ENCODE measurements around the gene KLHL11. TPM values are rescaled to one million over a fixed set of nuclear protein-coding genes. Genes with fewer than 3 reads are reported as not detected.

Gene KLHL11
- total RNA-seq, 1 experiment from 2014 or later: 16.8 TPM

DNA sequence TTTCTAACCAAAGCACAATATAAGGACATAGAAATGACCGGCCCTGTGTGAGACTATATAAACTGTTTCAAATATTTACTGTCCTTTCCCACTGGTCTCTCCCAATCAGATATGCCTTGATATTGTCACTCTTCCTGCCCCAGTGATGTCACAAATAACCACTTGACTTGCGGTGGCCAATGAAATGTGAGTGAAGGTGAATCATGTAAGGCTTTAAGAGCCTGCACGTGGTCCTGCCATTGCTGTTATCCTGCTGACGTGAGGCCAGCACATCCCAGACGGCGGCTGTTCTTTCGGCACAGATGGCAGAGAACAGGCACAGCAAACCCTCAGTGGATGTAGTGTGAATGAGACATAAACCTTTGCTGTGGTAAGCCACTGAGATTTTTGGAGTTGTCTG, 5.4 kb upstream of the KLHL11 start:
- H4K5ac ChIP-seq (ENCODE audit: insufficient read length, low read depth, low read length): no peak overlapping the region
- no peak overlapping the region for H2BK12ac ChIP-seq (ENCODE audit: insufficient read length, low read depth, low read length)
- no peak for TF ChIP-seq CTCF (conservative IDR thresholded peaks at IDR 0.05)
- H3K9me3 Mint-ChIP-seq: no peaks in the 10 kb centered on the region
- H2AFZ ChIP-seq (ENCODE audit: low read length): no peak overlapping the region
- H4K91ac ChIP-seq (ENCODE audit: insufficient read length, low read depth, low read length): no peak overlapping the region
- no peak overlapping the region for H2BK5ac ChIP-seq (ENCODE audit: insufficient read length, low read length)
- H3K79me1 ChIP-seq (ENCODE audit: insufficient read depth, low read depth, low read length, poor library complexity, severe bottlenecking): no peaks in the 10 kb centered on the region
- H3K4me2 ChIP-seq (ENCODE audit: insufficient read depth, insufficient read length, low read length): no peak overlapping the region
- H3K23me2 ChIP-seq (ENCODE audit: insufficient read length, low read depth, low read length, poor library complexity, severe bottlenecking): no peaks in the 10 kb centered on the region
- H3K23ac ChIP-seq (ENCODE audit: insufficient read length, low read depth, low read length): no peak overlapping the region
- H3K56ac ChIP-seq (ENCODE audit: insufficient read length, low read depth, low read length): no peak overlapping the region
- peaks cover 0 to under 1% of the 10 kb centered on the region in 2 experiments; a peak in 2 of 4 replicates for H3K4me1 Mint-ChIP-seq
- no peaks in the 10 kb centered on the region for H3K9me3 ChIP-seq (ENCODE audit: control insufficient read depth, low read depth, low read length)
- H3T11ph ChIP-seq (ENCODE audit: low read length): no peak overlapping the region
- H3K27ac Mint-ChIP-seq: no peak overlapping the region
- H4K8ac ChIP-seq (replicated peaks; ENCODE audit: insufficient read length, low read depth, low read length): no peak overlapping the region
- H3K36me3 Mint-ChIP-seq (ENCODE audit: insufficient read depth in 1 of 3, low read depth in 3 of 3): peaks cover 63 to 90% (median 83%) of the 10 kb centered on the region in 3 experiments
- no peak overlapping the region for H3K4me3 Mint-ChIP-seq
- H3K18ac ChIP-seq (ENCODE audit: insufficient read length, low read depth, low read length): no peak overlapping the region
- H3K27me3 ChIP-seq (ENCODE audit: insufficient read depth, low read length): no peaks in the 10 kb centered on the region
- no peaks in the 10 kb centered on the region for H3K79me2 ChIP-seq (ENCODE audit: insufficient read depth, low read length)
- no peak overlapping the region for H3K4ac ChIP-seq (ENCODE audit: low read depth, low read length)
- H2BK15ac ChIP-seq (ENCODE audit: low read depth, low read length): no peak overlapping the region
- no peak overlapping the region for H3K14ac ChIP-seq (ENCODE audit: insufficient read depth, low read length)
- H3K9ac ChIP-seq (ENCODE audit: extremely low read depth, insufficient read length, low read length): no peak overlapping the region
- no peaks in the 10 kb centered on the region for H3K27me3 Mint-ChIP-seq (ENCODE audit: low read depth)
- DNase-seq: no peak
- H2BK120ac ChIP-seq (ENCODE audit: low read depth, low read length, poor library complexity, severe bottlenecking): no peak overlapping the region
- no peaks in the 10 kb centered on the region for H4K20me1 ChIP-seq (ENCODE audit: control insufficient read depth, insufficient read depth, insufficient read length)
- no peak overlapping the region for H2AK5ac ChIP-seq (ENCODE audit: insufficient read length, low read length)
- H2BK20ac ChIP-seq (ENCODE audit: low read depth, low read length, poor library complexity, severe bottlenecking): no peak overlapping the region
- no CpG with 5 or more reads among the region's 7 CpGs for WGBS (ENCODE audit: extremely low coverage, insufficient read length, low lambda C conversion rate)
- H3K4me1 ChIP-seq (ENCODE audit: insufficient read depth, low read length): no peaks in the 10 kb centered on the region
- H3K27ac ChIP-seq (ENCODE audit: insufficient read length, low read depth, low read length): no peak overlapping the region
